Hematopoietic multipotent progenitor cell treated with erythropoietin and hydrocortisone succinate and interleukin-3 and kit ligand, for 4 days (in vitro differentiated cells): ENCODE data around the gene BCL11A.
A peak's percentile ranks its signal among the peaks of the same experiment; 100 is the strongest.

Experiments
- DNase-seq: peaks from one replicate; pipeline ENCODE4 v3.0.0-alpha.2; 2015

BCL11A gene

DNA sequence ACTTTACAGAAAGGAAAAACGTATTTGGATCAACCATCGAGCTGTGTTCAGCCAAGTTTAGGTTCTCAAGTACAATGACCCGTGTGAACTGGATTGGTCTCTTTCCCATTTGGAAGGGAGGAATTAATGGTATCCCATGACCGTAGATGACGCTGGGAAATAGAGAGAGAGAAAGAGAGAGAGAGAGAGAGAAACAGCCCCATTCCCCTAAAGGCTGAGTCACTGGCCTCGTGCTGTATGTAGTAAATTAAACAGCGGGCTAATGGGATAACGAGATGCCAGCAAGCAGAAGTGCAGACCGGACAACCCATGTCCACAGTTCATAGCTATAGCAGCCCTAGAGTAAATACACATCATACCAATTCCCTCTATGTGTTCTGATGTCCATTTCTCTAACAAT is 99.6 kb downstream of the BCL11A start:
- DNase-seq, result no peak

DNA sequence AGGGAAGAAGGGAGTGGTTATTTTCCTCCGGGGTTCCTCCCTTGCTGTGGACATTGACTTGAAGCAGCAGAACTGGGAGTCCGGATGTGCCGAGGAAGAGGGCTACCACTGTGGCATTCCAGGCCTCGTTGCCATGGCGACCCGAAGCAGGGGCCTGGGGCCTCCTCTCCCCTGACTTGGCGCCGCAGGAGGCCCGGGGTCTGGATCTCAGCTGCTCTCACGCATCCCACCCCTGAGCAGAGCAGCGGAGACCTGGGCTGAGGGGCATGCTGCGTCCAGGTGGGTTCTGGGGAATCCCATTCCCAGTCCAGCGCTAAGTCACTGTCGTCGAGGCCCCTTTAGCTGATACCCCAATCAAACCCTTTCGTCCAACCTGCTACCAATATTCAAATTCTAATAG is 100.2 kb downstream of the BCL11A start:
- no peak for DNase-seq

- DNase-seq, result no peak
Measured at GRCh38 chr2:60450488-60450887, 103.0 kb downstream of the BCL11A start.

GRCh38 chr2:60447943-60448342 is 105.5 kb downstream of the BCL11A start:
- DNase-seq, result no peak

DNA sequence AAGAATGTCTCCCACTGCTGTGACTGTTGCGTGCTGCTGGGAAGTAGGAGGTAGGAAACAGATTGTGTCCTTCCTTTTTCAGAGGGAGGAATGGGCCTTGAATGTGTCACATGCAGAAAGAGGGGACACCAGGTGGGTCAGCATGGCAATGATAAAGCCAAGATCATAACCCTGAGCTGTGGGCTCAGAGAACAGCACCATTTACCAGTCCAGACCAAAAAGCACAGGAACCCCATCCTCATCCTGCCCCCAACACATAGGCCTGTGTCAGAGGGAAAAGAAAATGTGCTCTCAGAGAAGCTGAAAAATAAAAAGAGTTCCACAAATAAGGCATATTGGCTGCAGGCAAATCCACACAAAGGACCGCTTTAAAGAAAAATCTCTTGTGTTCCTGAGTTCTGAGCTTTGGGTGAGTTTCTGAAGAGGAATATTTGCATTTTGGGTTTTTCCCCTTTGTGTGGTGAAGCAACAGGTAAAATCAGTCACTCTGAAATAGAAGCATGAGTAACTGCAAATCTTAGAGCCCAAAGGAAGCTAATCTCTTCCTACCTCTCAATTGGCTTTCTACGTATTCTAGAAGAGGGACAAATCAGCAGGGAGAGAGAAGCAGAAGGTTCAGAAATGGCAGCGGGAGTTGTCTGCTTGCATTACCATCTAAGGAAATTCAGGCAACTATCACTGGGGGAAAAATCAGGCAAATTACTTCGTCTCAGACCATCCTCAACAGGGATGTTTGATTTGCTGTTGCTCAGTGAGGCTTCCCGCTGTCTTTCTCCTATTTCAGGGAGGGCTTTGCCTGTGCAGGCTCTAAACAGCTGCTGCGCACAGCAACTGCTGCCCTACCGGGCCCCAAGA is 106.8 kb downstream of the BCL11A start:
- no peak for DNase-seq

DNA sequence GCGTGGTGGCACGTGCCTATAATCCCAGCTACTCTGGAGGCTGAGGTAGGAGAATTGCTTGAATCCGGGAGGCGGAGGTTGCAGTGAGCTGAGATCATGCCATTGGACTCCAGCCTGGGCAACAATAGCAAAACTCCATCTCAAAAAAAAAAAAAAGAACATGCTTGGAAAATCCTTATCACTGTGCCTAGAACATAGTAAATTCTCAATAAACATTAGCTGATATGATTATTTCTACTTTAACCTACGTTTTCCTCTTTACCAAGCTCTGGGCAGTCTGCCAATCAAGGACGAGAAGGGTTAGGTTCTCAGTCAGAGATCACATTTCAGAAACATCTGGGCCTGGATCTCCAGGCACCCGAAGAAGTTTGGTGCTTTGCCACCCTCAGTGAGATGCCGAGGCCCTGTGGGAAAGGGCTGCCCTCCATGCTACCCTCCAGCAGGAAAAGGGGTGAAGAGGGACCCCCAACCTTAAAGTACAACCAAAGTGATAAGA is 107.7 kb downstream of the BCL11A start:
- DNase-seq, result peak; percentile 46

- DNase-seq, result no peak
Measured at GRCh38 chr2:60442608-60443007, 110.8 kb downstream of the BCL11A start.

DNA sequence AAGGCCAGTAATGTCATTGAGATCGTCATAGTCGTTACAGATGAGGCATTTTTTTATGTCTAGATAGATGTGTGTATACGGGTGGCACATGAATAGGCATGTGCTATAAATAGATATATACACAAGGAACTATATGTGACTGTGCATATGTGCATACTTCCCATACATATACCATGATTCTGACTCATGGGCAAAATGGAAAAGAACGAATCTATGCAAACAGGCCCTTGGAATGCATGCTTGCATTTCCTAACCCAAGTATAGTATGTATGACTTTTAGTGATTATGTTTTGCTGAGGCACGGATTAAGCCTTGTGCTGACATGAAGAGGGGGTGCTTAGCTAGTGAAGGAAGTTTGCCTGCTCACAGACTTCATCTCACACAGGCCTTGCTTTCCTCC is 111.7 kb downstream of the BCL11A start:
- DNase-seq, result no peak

DNA sequence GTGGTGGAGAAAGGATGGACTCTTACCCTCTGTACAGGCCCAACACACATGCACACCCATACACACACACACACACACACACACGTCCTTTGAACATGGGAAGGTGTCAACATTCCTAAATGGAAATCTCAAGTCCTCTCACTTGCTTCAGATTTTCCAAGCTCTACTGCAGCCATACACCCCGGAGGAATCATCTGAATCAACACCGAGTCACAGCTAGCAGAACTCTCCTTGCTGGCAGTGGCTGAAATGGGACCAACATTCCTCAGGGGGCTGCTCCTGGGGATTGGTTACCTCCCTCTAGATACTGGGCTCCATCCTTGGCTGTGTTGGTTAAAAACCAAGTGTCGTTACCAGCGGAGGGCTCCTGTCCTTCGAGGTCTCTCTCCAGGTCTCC is 112.7 kb downstream of the BCL11A start:
- no peak for DNase-seq

- DNase-seq, result no peak
Measured at GRCh38 chr2:60440079-60440766, 113.2 kb downstream of the BCL11A start.

GRCh38 chr2:60439219-60439974 is 114.1 kb downstream of the BCL11A start:
- DNase-seq, result peak; percentile 95

DNA sequence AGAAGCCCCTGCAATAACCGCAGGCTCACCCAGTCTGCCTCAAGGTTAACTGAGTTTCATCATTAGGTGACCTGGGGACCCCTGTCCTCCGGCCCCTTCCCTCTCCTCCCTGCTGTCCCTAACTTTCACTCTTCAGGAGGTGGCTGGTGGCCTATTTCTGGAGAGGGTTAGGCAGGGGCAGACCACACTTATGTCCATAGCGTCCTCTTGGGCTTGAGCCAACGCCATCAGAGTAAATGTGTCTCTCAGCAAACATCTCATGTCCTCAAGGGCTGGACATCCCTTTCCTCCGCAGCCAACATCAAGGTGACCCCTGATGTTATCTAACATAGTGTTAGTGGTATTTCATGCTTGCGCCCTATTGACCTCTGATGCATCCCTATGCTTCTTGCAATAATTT is 114.8 kb downstream of the BCL11A start:
- no peak for DNase-seq

GRCh38 chr2:60438131-60438530 is 115.3 kb downstream of the BCL11A start:
- DNase-seq, result no peak

DNA sequence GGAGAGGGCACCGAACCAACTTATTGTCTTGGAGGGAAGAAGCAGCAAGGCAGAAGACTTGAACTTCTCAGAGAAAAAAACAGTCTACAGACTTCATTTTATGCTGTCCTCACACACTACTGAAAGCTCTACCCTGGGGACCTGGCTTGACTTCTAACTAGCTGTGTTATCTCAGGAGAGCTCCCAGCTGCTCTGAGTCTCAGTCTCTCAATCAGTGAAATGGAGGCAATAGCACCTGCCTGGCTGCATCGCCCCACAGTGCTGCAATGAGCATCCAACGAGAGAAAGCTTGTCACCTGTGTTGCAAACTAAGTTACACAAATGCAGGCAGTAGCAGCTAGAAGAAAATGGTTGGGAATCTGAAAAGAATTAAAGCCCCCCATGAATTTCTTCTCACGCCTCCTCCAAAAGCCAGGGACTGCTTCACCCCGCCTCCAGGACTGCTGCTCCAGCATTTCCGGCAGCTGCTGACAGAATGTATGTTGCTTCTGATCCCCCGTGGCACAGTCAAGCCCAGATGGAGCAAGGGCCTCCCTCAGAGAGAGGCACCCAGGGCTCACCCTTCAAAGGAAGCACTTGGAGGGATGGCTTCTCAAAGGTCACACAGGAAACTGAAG is 116.3 kb downstream of the BCL11A start:
- DNase-seq, result no peak

- DNase-seq, result no peak
Measured at GRCh38 chr2:60433018-60433596, 120.3 kb downstream of the BCL11A start.

GRCh38 chr2:60432035-60432601 is 121.3 kb downstream of the BCL11A start:
- DNase-seq, result no peak

DNA sequence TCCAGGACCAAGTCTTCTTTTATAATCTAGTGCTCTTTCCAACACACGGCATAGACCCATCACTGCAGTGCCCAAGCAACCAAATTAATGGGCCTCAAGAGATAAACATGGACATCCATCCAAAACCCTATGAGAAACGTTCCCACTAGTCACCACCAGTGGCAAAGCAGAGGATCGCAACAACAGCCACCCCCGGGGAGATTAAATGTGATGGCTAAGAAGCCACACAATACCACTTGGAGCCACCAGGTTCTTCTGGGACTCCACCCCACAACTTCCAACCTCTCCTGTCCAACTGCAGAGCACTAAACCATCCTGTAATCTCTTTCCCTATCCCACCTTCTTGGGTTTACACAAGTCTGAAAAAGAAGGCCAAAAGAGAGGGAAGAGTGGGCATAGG is 123.8 kb downstream of the BCL11A start:
- DNase-seq, result no peak

DNA sequence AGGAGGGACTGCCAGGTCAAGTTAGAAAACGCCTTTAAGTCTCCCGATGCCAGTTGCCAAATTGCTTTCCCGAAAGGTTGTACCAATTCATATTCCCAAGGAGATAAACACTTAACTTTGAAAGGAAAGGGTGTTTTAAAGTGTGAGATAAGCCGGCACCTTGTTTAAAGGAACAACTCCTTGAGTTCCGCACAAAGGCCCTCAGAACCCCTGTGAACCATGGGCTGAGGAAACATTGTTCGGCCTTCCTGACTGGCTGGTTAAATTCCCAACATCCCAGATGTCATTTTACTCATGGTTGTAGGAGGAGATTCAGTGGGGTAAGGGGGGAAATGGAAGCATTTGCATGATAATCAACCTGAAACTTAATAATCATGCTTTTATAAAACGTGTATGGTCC is 126.6 kb downstream of the BCL11A start:
- no peak for DNase-seq

- DNase-seq, result no peak
Measured at GRCh38 chr2:60426341-60426740, 127.1 kb downstream of the BCL11A start.

DNA sequence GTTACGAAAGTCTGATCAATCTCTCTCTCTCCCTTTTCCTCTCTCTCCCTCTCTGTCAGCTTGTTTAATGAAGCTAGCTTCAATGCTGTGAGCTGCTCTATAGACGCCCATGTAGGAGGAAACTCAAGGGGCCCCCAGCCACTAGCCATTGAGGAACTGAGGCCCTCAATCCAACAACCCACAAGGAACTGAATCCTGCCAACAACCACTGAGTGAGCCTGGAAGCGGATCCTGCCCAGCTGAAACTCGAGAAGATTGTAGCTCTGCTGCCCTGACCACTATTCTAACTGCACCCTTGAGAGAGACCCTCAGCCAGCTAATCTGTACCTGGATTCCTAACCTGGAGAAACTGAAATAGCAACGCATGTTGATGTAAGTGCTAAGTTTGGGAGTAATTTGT is 129.2 kb downstream of the BCL11A start:
- no peak for DNase-seq

DNA sequence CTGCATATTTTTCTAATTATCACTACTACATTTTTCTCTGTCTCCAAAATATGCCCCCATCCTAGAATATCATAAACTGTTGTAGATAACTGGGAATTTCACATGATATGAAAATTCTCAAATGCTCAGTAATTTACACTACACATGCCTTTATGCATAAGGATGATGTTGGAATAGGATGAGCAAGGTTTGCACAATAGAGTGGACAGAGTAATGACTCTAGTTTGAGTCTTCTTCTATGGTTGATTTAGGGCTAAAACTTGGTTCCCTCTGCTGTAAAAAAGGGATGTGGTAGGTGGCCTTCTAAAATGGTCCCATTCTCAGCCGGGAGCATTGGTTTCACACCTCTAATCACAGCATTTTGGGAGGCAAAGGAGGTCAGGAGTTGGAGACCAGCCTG is 129.9 kb downstream of the BCL11A start:
- no peak for DNase-seq

DNA sequence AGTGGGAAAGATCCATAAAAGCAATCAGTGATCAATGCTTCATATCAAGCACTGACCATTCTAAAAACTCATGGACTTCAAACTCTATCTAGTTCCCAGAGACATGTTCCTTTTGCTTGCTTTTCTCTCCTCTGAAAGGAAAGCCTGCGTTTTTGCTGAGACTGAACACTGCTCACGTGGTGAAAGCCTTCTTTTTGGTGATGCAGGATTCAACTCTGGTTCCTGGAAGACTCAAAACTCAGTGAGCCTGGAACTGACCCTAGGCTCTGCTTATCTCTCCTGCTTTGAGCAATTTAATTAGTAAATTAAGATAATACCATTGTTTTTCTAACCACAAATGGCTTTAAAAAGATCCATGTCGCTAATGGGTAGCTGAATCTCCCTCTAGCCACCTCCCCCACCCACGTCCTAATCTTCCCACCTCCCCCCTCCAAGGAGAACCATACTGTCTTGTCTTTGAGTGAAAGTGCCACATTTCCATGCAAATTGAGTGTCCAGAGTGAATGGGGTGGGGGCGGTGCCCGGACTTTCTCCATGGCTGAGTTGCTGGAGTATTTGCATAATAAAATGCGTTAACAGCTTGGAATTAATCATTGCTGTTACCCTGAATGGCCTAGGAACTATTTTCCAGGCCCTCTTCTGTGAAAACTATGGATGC is 130.5 kb downstream of the BCL11A start:
- DNase-seq, result no peak
